A673 (cell line): ENCODE results near the gene ZFPL1.

Source experiments
- EZH2 ChIP-seq: fragments of 200-600 bp; sonication (generic); IDR thresholded peaks from 2 replicates; pipeline ENCODE4 v1.6.1; 2017; ENCODE audit warnings: borderline replicate concordance, low read depth, mild to moderate bottlenecking, mixed read lengths, antibody characterized with exemption, low read length; ENCODE audit not compliant: poor library complexity, severe bottlenecking
- TF ChIP-seq, protein P1 (sequence below): fragments of 300-800, 200-600 bp; sonication (generic); conservative IDR thresholded peaks from 2 replicates; pipeline ENCODE4 v1.5.1; 2017; ENCODE audit warnings: low read depth, mild to moderate bottlenecking, antibody characterized with exemption, low read length, moderate library complexity, mixed read lengths

DNA sequence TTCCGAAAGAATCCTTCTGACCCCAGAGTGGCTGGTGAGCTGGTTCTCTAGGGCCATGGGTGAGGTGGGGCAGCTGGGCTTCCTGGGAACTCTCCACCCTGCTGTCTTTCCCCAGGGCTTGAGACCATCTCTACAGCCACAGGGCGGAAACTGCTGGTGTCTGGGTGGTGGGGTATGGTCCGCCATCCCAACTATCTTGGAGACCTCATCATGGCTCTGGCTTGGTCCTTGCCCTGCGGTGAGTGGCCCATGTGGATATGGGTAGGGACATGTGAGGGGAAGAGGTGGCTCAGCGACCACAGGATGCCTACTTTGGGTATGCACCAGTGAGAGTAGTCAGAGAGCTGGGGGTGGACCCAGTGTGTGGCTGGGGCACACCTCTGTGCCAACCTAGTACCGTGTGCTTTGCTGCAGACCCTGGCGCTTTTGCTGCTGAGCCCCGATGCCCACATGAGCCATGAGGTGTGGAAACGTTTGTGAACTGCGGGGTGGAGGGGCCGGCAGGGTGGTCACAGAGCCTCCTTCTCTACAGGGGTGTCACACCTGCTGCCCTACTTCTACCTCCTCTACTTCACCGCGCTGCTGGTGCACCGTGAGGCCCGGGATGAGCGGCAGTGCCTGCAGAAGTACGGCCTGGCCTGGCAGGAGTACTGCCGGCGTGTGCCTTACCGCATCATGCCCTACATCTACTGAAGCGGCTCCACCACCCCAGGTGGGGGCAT lies 31.5 kb downstream of the ZFPL1 start:
- TF ChIP-seq, protein P1, sequence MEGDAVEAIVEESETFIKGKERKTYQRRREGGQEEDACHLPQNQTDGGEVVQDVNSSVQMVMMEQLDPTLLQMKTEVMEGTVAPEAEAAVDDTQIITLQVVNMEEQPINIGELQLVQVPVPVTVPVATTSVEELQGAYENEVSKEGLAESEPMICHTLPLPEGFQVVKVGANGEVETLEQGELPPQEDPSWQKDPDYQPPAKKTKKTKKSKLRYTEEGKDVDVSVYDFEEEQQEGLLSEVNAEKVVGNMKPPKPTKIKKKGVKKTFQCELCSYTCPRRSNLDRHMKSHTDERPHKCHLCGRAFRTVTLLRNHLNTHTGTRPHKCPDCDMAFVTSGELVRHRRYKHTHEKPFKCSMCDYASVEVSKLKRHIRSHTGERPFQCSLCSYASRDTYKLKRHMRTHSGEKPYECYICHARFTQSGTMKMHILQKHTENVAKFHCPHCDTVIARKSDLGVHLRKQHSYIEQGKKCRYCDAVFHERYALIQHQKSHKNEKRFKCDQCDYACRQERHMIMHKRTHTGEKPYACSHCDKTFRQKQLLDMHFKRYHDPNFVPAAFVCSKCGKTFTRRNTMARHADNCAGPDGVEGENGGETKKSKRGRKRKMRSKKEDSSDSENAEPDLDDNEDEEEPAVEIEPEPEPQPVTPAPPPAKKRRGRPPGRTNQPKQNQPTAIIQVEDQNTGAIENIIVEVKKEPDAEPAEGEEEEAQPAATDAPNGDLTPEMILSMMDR: no peak
- no peak for TF ChIP-seq EZH2
